Heart left ventricle (tissue), 16 donors: ENCODE data around the gene PLA2G4B. TPM values are rescaled to one million over a fixed set of nuclear protein-coding genes. Genes with fewer than 3 reads are reported as not detected.

Source experiments
- ATAC-seq, 4 donors: fragments of 200-7000 bp; cut with Tn5 transposase; one replicate each; pipeline ENCODE4 v1.9.1; 2020 to 2022; ENCODE audit warnings: moderate library complexity in 4 of 4, mild to moderate bottlenecking in 3 of 4, moderate number of reproducible peaks in 1 of 4
- DNase-seq, 5 donors: peaks; one replicate each; pipeline ENCODE4 v3.0.0-alpha.2; 2020
- H3K27ac ChIP-seq, 12 donors: fragments of 200-600 bp; sonication (generic) in 4 of 12; one replicate each; pipeline versions ENCODE4 v1.5.0 to v1.8.0; 2016 to 2022; ENCODE audit warnings: mild to moderate bottlenecking in 2 of 12
- H3K27me3 ChIP-seq, 9 donors: fragments of 200-600 bp; sonication (generic) in 2 of 9; one replicate each; pipeline versions ENCODE4 v1.5.1 to v1.8.0; 2016 to 2022; ENCODE audit warnings: mild to moderate bottlenecking in 3 of 9
- H3K36me3 ChIP-seq, 9 donors: fragments of 200-600 bp; sonication (generic) in 2 of 9; one replicate each; pipeline versions ENCODE4 v1.5.0 to v1.8.0; 2018 to 2022; ENCODE audit warnings: mild to moderate bottlenecking in 2 of 9
- H3K4me1 ChIP-seq, 12 donors: fragments of 200-600 bp; sonication (generic) in 4 of 12; one replicate each; pipeline versions ENCODE4 v1.5.0 to v1.8.0; 2016 to 2022; ENCODE audit warnings: mild to moderate bottlenecking in 3 of 12
- H3K4me3 ChIP-seq, 12 donors: fragments of 200-600 bp; sonication (generic) in 4 of 12; one replicate each; pipeline versions ENCODE4 v1.5.0 to v1.8.0; 2017 to 2022; ENCODE audit warnings: mild to moderate bottlenecking in 9 of 12, moderate library complexity in 4 of 12
- H3K9me3 ChIP-seq, 12 donors: fragments of 200-600 bp; sonication (generic) in 4 of 12; one replicate each; pipeline versions ENCODE4 v1.5.0 to v1.8.0; 2016 to 2022; ENCODE audit warnings: mild to moderate bottlenecking in 1 of 12
- CTCF ChIP-seq, 12 donors: fragments of 200-600 bp; sonication (generic) in 4 of 12; IDR thresholded peaks; one replicate each; pipeline versions ENCODE4 v1.5.0 to v1.8.0; 2018 to 2022; ENCODE audit warnings: antibody characterized with exemption in 12 of 12, mild to moderate bottlenecking in 5 of 12
- POLR2A ChIP-seq, 2 donors: fragments of 450-650 bp; IDR thresholded peaks; one replicate each; pipeline ENCODE4 v1.6.1; 2017; ENCODE audit warnings: antibody characterized with exemption in 2 of 2, mild to moderate bottlenecking in 2 of 2, moderate library complexity in 2 of 2
- WGBS, 4 donors: extraction: QIAGEN DNeasy Blood & Tissue Kit in 2 of 4; methylation state at CpG; one replicate each; pipeline versions ENCODE4 v1.1.5 to v1.1.7; 2013 to 2018; 5-methylcytosine and 5-hydroxymethylcytosine counted together
- intact Hi-C, 10 donors: fragments of 100-400 bp; cut with DNase I; formaldehyde crosslinking; loops; one replicate each; pipeline versions ENCODE4 v1.11.1 to v1.14.2; 2022
- polyA plus RNA-seq, 2 donors: library from polyadenylated mRNA; stranded (reverse); fragments of 200-250 nt; gene quantifications; one replicate each; pipeline ENCODE4 v1.2.3, GENCODE V29; 2013
- total RNA-seq, 9 donors: library from RNA; depleted of rRNA in 2 of 9; stranded (reverse); fragments of >200 nt in 2 of 9; fragmentation: NEBNext Ultra II Directional in 3 of 9; extraction: Animal tissue kit (Norgen Biotek cat#: 25700) in 3 of 9; gene quantifications; one replicate each; pipeline versions ENCODE4 v1.1.0 to v1.2.4, GENCODE V29; 2016 to 2023
- donor health status: ischemic (EF 13 %, LVEDD 7.1; RV severe dilation, severe dysfunction).
- donor health status: healthy with polysubstance abuse.
- donor health status: DM: no; HTN: yes; CAD: no.
- donor health status: DM: no; HTN: no; CAD: no.
- donor health status: ischemic (EF 25% LVEDD 6.9; RV normal size, moderate dysfunction).
- donor health status: ischemic (EF 25% LVEDD 5.7; RV mildly dilated, moderate dysfunction).
- donor health status: healthy.
- donor health status: DM: yes; HTN: yes; CAD: no.
- donor health status: ischemic (EF 35%, LVEDD 5.7; RV mildly dilated, moderate dysfunction).
- donor health status: nonischemic (EF 11% LVEDD 7.7; RV severe dilation, severe dysfunction).
- donor health status: DM: yes; HTN: yes; CAD: no.
- donor health status: PGD.
- donor health status: ischemic (EF 29% LVEDD 5.4; RV normal size, mild dysfunction).
- donor health status: nonischemic (EF 23%, LVEDD 6.1; RV moderate dilation, normal function).

PLA2G4B gene
- total and polyA plus RNA-seq, 11 donors = 0.38 to 6.0 (median 2.8) TPM

GRCh38 chr15:41881920-41882688 is 43.5 kb downstream of the PLA2G4B start:
- no peaks in the 10 kb centered on the region for H3K9me3 ChIP-seq
- DNase-seq (peak in 4 of 5 donors; percentile 46 to 65 (median 48)), ATAC-seq (peak; percentile 18 to 64 (median 42))
- 7 to 21% (median 17%) methylated on average over 26 to 81 of the region's 81 CpGs for WGBS, 4 donors
- H3K36me3 ChIP-seq = no peaks in the 10 kb centered on the region
- TF ChIP-seq CTCF (IDR thresholded peaks at IDR 0.05) (no peak), POLR2A (IDR thresholded peaks at IDR 0.05) (no peak)
- peak overlapping the region in 11 of 12 donors; percentile 11 to 48 (median 37) for H3K4me3 ChIP-seq
- H3K4me1 ChIP-seq = peaks cover 0 to 28% (median 17%) of the 10 kb centered on the region in 12 donors
- peak overlapping the region in 10 of 12 donors; percentile 35 to 70 (median 52) for H3K27ac ChIP-seq
- peaks cover 0 to 8% (median 0%) of the 10 kb centered on the region in 9 donors for H3K27me3 ChIP-seq
- intact Hi-C loops = no loop called here

- ATAC-seq = peak in 3 of 4 donors; percentile 8 to 27 (median 25)
- WGBS, 4 donors = 45 to 66% (median 55%) methylated on average over 8 to 14 of the region's 14 CpGs
- Histone ChIP-seq H3K36me3 (no peaks in the 10 kb centered on the region), H3K4me1 (peaks cover 0 to 26% (median 16%) of the 10 kb centered on the region in 12 donors), H3K27ac (peak overlapping the region in 10 of 12 donors; percentile 35 to 70 (median 52)), H3K27me3 (peaks cover 0 to 8% (median 0%) of the 10 kb centered on the region in 9 donors), H3K9me3 (no peaks in the 10 kb centered on the region), H3K4me3 (peak overlapping the region in 8 of 12 donors; percentile 33 to 48 (median 40))
- intact Hi-C loops = no loop called here
- no peak for DNase-seq
- TF ChIP-seq CTCF (IDR thresholded peaks at IDR 0.05) (no peak), POLR2A (IDR thresholded peaks at IDR 0.05) (no peak)
Measured at GRCh38 chr15:41882689-41883483, 44.2 kb downstream of the PLA2G4B start.

GRCh38 chr15:41883484-41883825 is 44.8 kb downstream of the PLA2G4B start:
- no peak for DNase-seq

More at GRCh38 chr15:41883484-41883825, 44.8 kb downstream of the PLA2G4B start:
- no peak overlapping the region for H3K4me3 ChIP-seq
- H3K27me3 ChIP-seq = peaks cover 0 to 8% (median 0%) of the 10 kb centered on the region in 9 donors
- peaks cover 0 to 21% (median 15%) of the 10 kb centered on the region in 12 donors for H3K4me1 ChIP-seq
- intact Hi-C loops = no loop called here
- TF ChIP-seq POLR2A (IDR thresholded peaks at IDR 0.05) (no peak), CTCF (IDR thresholded peaks at IDR 0.05) (no peak)
- 87 to 100% (median 93%) methylated on average over 2 of the region's 2 CpGs for WGBS, 4 donors
- no peaks in the 10 kb centered on the region for H3K9me3 ChIP-seq
- H3K27ac ChIP-seq = peak overlapping the region in 3 of 12 donors; percentile 60 to 70 (median 66)
- ATAC-seq = no peak
- no peaks in the 10 kb centered on the region for H3K36me3 ChIP-seq
